ENCODE data around the gene PCP2. TPM values are rescaled to one million over a fixed set of nuclear protein-coding genes. Genes with fewer than 3 reads are reported as not detected.

The PCP2 gene
- total and polyA plus RNA-seq, 2 of the 8 experiments (the other 6 are each of a cell fraction or from before 2014, with no cell fraction given) = not detected

- Histone ChIP-seq H2BK5ac (ENCODE audit: low read depth, low read length) (no peak overlapping the region), H2AFZ (ENCODE audit: low read length) (no peak overlapping the region), H3K79me1 (ENCODE audit: low read depth, low read length) (peaks cover 31% of the 10 kb centered on the region), H3K79me2 (ENCODE audit: control insufficient read depth in 1 of 2, insufficient read depth in 2 of 2, low read length in 2 of 2) (peaks cover 10 to 44% of the 10 kb centered on the region in 2 experiments; a peak in 3 of 4 replicates), H3K4me1 (replicated peaks in 1 of 4; ENCODE audit: control insufficient read depth in 3 of 4, insufficient read depth in 4 of 4, low read length in 3 of 4) (peaks cover 0 to 10% (median 3%) of the 10 kb centered on the region in 4 experiments; a peak in 4 of 7 replicates), H3K36me3 (ENCODE audit: control insufficient read depth in 2 of 4, insufficient read depth in 4 of 4, low read length in 3 of 4) (peaks cover 8 to 25% (median 20%) of the 10 kb centered on the region in 4 experiments; a peak in 5 of 8 replicates), H3K27me3 (replicated peaks in 1 of 4; ENCODE audit: control insufficient read depth in 3 of 4, extremely low read depth in 1 of 4, insufficient read depth in 3 of 4, low read length in 3 of 4) (no peaks in the 10 kb centered on the region), H2BK120ac (replicated peaks; ENCODE audit: low read depth, low read length) (no peak overlapping the region), H3K4ac (replicated peaks; ENCODE audit: insufficient read length, low read depth, low read length) (no peak overlapping the region), H2AK5ac (ENCODE audit: low read depth, low read length) (no peak overlapping the region), H3K27ac (ENCODE audit: low read depth, low read length) (no peak overlapping the region), H4K8ac (ENCODE audit: extremely low read depth, insufficient read depth, low read length) (no peak overlapping the region), H3K56ac (replicated peaks; ENCODE audit: insufficient read length, low read depth, low read length) (no peak overlapping the region), H2BK15ac (ENCODE audit: low read length) (no peak overlapping the region), H3K9ac (replicated peaks in 1 of 4; ENCODE audit: extremely low read depth in 1 of 4, low read depth in 3 of 4, low read length in 3 of 4) (no peak overlapping the region), H4K20me1 (replicated peaks in 1 of 2; ENCODE audit: control insufficient read depth in 1 of 2, insufficient read depth in 2 of 2, low read length in 2 of 2) (peaks cover 4 to 22% of the 10 kb centered on the region in 2 experiments), H4K91ac (replicated peaks; ENCODE audit: insufficient read length, low read length) (no peak overlapping the region), H4K5ac (ENCODE audit: insufficient read length, low read depth, low read length) (no peak overlapping the region), H2BK12ac (ENCODE audit: low read depth, low read length) (no peak overlapping the region), H3K23me2 (ENCODE audit: low read depth, low read length) (peaks cover 14% of the 10 kb centered on the region), H3K9me3 (ENCODE audit: insufficient read depth in 2 of 2, low read depth in 1 of 2, low read length in 1 of 2) (no peaks in the 10 kb centered on the region), H2BK20ac (ENCODE audit: low read length) (no peak overlapping the region), H3K18ac (ENCODE audit: extremely low read depth, low read length) (no peak overlapping the region), H3K4me2 (ENCODE audit: insufficient read depth in 1 of 2, low read depth in 2 of 2, low read length in 2 of 2) (no peak overlapping the region), H3K14ac (ENCODE audit: insufficient read length) (no peak overlapping the region), H3K23ac (ENCODE audit: insufficient read length) (no peak overlapping the region), H3K4me3 (ENCODE audit: extremely low read depth in 1 of 4, insufficient read depth in 2 of 4, low read depth in 3 of 4, low read length in 4 of 4) (no peak overlapping the region)
- DNase-seq (ENCODE audit: low read depth in 1 of 2, low spot score in 2 of 2) = no peak
- CTCF ChIA-PET (ENCODE audit: partially characterized antibody) = interaction anchor here (0.7 to 2.7 kb wide), 3 partner anchors 15 to 262 kb away, joined by 3 to 6 read pairs (median 5); no protein-coding TSS in a partner anchor
- no peak for FAIRE-seq
- whole genome bisulfite sequencing, 2 experiments (ENCODE audit: extremely low coverage in 1 of 2, insufficient coverage in 1 of 2, insufficient read length in 1 of 2, insufficient replicate concordance in 2 of 2, low coverage in 1 of 2, low lambda C conversion rate in 2 of 2, missing lambda C conversion rate in 1 of 2) = 97% methylated on average over 30 of the region's 34 CpGs; no CpG with 5 or more reads in 1 of the 2 experiments
- POLR2A ChIA-PET (ENCODE audit: partially characterized antibody) = interaction anchor here (1.1 to 6.4 kb wide), 3 partner anchors 8 to 20 kb away, joined by 3 to 34 read pairs (median 4); partner anchors contain the start of gene PCP2
- TF ChIP-seq CHD2 (IDR thresholded peaks at IDR 0.05; ENCODE audit: low read length) = no peak
- TF ChIP-seq ATF2 (IDR thresholded peaks at IDR 0.05; ENCODE audit: low read length) = no peak
- no peak for TF ChIP-seq SP1 (IDR thresholded peaks at IDR 0.05; ENCODE audit: low read depth, low read length)
- TF ChIP-seq CTCF (IDR thresholded peaks at IDR 0.05; ENCODE audit: control extremely low read depth in 1 of 3, insufficient read depth in 1 of 3, low read depth in 1 of 3, low read length in 3 of 3) = no peak
- no peak for TF ChIP-seq KDM1A (IDR thresholded peaks at IDR 0.05; ENCODE audit: borderline replicate concordance, low read length)
Observed at GRCh38 chr19:7625763-7626372, 7.7 kb downstream of the PCP2 start.
